ENCODE data around the gene CASP6.
A peak's percentile ranks its signal among the peaks of the same experiment; 100 is the strongest.

Gene CASP6

GRCh38 chr4:109673303-109673702 lies 29.9 kb downstream of the CASP6 start:
- Mint-ChIP-seq H3K36me3 (peaks cover 21% of the 10 kb centered on the region in 2 donors), H3K27me3 (no peaks in the 10 kb centered on the region), H3K27ac (peak overlapping the region; percentile 27), H3K4me1 (no peaks in the 10 kb centered on the region), H3K4me3 (no peak overlapping the region), H3K9me3 (peaks cover 5 to 6% of the 10 kb centered on the region in 2 donors)
- no peak for DNase-seq
- ATAC-seq (replicated peaks): no peak

GRCh38 chr4:109672169-109672930 lies 30.9 kb downstream of the CASP6 start:
- no peak for DNase-seq
- peaks cover 0 to 1% of the 10 kb centered on the region in 2 donors for H3K4me1 Mint-ChIP-seq
- no peaks in the 10 kb centered on the region for H3K27me3 Mint-ChIP-seq
- ATAC-seq (replicated peaks): no peak
- H3K27ac Mint-ChIP-seq: no peak overlapping the region
- peaks cover 5 to 6% of the 10 kb centered on the region in 2 donors for H3K9me3 Mint-ChIP-seq
- H3K36me3 Mint-ChIP-seq: peaks cover 20 to 21% of the 10 kb centered on the region in 2 donors
- H3K4me3 Mint-ChIP-seq: no peak overlapping the region

GRCh38 chr4:109671350-109671749 lies 31.9 kb downstream of the CASP6 start:
- Mint-ChIP-seq H3K27me3 (no peaks in the 10 kb centered on the region), H3K4me3 (no peak overlapping the region), H3K4me1 (peaks cover 0 to 3% of the 10 kb centered on the region in 2 donors), H3K9me3 (peaks cover 5 to 6% of the 10 kb centered on the region in 2 donors), H3K27ac (no peak overlapping the region), H3K36me3 (peaks cover 21 to 24% of the 10 kb centered on the region in 2 donors)
- DNase-seq (no peak), ATAC-seq (replicated peaks) (no peak)

- DNase-seq: no peak
- H3K27ac Mint-ChIP-seq: no peak overlapping the region
- H3K36me3 Mint-ChIP-seq: peaks cover 13 to 14% of the 10 kb centered on the region in 2 donors
- H3K4me3 Mint-ChIP-seq: no peak overlapping the region
- H3K4me1 Mint-ChIP-seq: peaks cover 0 to 5% of the 10 kb centered on the region in 2 donors
- no peaks in the 10 kb centered on the region for H3K9me3 Mint-ChIP-seq
- ATAC-seq (replicated peaks): no peak
- no peaks in the 10 kb centered on the region for H3K27me3 Mint-ChIP-seq
These were observed 37.3 kb downstream of the CASP6 start for GRCh38 chr4:109665783-109666485.

- peaks cover 0 to 5% of the 10 kb centered on the region in 2 donors for H3K4me1 Mint-ChIP-seq
- ATAC-seq (replicated peaks) (no peak), DNase-seq (no peak)
- no peak overlapping the region for H3K27ac Mint-ChIP-seq
- no peaks in the 10 kb centered on the region for H3K27me3 Mint-ChIP-seq
- peaks cover 6 to 10% of the 10 kb centered on the region in 2 donors for H3K36me3 Mint-ChIP-seq
- no peak overlapping the region for H3K4me3 Mint-ChIP-seq
- no peaks in the 10 kb centered on the region for H3K9me3 Mint-ChIP-seq
These were observed 40.5 kb downstream of the CASP6 start for GRCh38 chr4:109662771-109663170.

- H3K36me3 Mint-ChIP-seq: peaks cover 6 to 10% of the 10 kb centered on the region in 2 donors
- no peaks in the 10 kb centered on the region for H3K27me3 Mint-ChIP-seq
- no peak overlapping the region for H3K27ac Mint-ChIP-seq
- H3K4me1 Mint-ChIP-seq: peaks cover 0 to 3% of the 10 kb centered on the region in 2 donors
- no peak overlapping the region for H3K4me3 Mint-ChIP-seq
- ATAC-seq (replicated peaks) (no peak), DNase-seq (no peak)
- H3K9me3 Mint-ChIP-seq: no peaks in the 10 kb centered on the region
These were observed 41.1 kb downstream of the CASP6 start for GRCh38 chr4:109662116-109662515.

GRCh38 chr4:109658871-109659410 lies 44.3 kb downstream of the CASP6 start:
- Mint-ChIP-seq H3K4me1 (peaks cover 0 to 2% of the 10 kb centered on the region in 2 donors), H3K36me3 (peaks cover 2 to 3% of the 10 kb centered on the region in 2 donors), H3K27ac (no peak overlapping the region), H3K27me3 (no peaks in the 10 kb centered on the region), H3K9me3 (no peaks in the 10 kb centered on the region), H3K4me3 (no peak overlapping the region)
- ATAC-seq (replicated peaks) (no peak), DNase-seq (no peak)

- H3K9me3 Mint-ChIP-seq: no peaks in the 10 kb centered on the region
- ATAC-seq (replicated peaks) (no peak), DNase-seq (no peak)
- H3K4me3 Mint-ChIP-seq: no peak overlapping the region
- H3K36me3 Mint-ChIP-seq: peaks cover 0 to 2% of the 10 kb centered on the region in 2 donors
- peaks cover 0 to 2% of the 10 kb centered on the region in 2 donors for H3K4me1 Mint-ChIP-seq
- H3K27me3 Mint-ChIP-seq: no peaks in the 10 kb centered on the region
- peak overlapping the region; percentile 68 for H3K27ac Mint-ChIP-seq
These were observed 45.3 kb downstream of the CASP6 start for GRCh38 chr4:109657854-109658418.

- Mint-ChIP-seq H3K9me3 (peaks cover 0 to 6% of the 10 kb centered on the region in 2 donors), H3K4me1 (no peaks in the 10 kb centered on the region), H3K4me3 (no peak overlapping the region), H3K27ac (no peak overlapping the region), H3K27me3 (no peaks in the 10 kb centered on the region), H3K36me3 (peaks cover 9 to 13% of the 10 kb centered on the region in 2 donors)
- DNase-seq (no peak), ATAC-seq (replicated peaks) (no peak)
These were observed 47.8 kb downstream of the CASP6 start for GRCh38 chr4:109655396-109655795.

- Mint-ChIP-seq H3K4me3 (no peak overlapping the region), H3K4me1 (peaks cover 15 to 16% of the 10 kb centered on the region in 2 donors), H3K27ac (no peak overlapping the region), H3K9me3 (peaks cover 5 to 10% of the 10 kb centered on the region in 2 donors), H3K36me3 (peaks cover 13 to 19% of the 10 kb centered on the region in 2 donors), H3K27me3 (no peaks in the 10 kb centered on the region)
- ATAC-seq (replicated peaks): peak; percentile 74 to 78
- no peak for DNase-seq
These were observed 53.4 kb downstream of the CASP6 start for GRCh38 chr4:109649872-109650271.

GRCh38 chr4:109648997-109649575 lies 54.2 kb downstream of the CASP6 start:
- DNase-seq (no peak), ATAC-seq (replicated peaks) (no peak)
- H3K4me1 Mint-ChIP-seq: peaks cover 15 to 16% of the 10 kb centered on the region in 2 donors
- H3K27ac Mint-ChIP-seq: no peak overlapping the region
- peak overlapping the region in 1 of 2 donors; percentile 10 for H3K4me3 Mint-ChIP-seq
- peaks cover 5 to 10% of the 10 kb centered on the region in 2 donors for H3K9me3 Mint-ChIP-seq
- H3K27me3 Mint-ChIP-seq: no peaks in the 10 kb centered on the region
- peaks cover 13 to 19% of the 10 kb centered on the region in 2 donors for H3K36me3 Mint-ChIP-seq

GRCh38 chr4:109648266-109648996 lies 54.8 kb downstream of the CASP6 start:
- H3K36me3 Mint-ChIP-seq: peaks cover 12 to 19% of the 10 kb centered on the region in 2 donors
- no peak for DNase-seq
- H3K9me3 Mint-ChIP-seq: peaks cover 5 to 10% of the 10 kb centered on the region in 2 donors
- peak; percentile 87 to 91 for ATAC-seq (replicated peaks)
- H3K27ac Mint-ChIP-seq: peak overlapping the region; percentile 54
- peaks cover 15 to 16% of the 10 kb centered on the region in 2 donors for H3K4me1 Mint-ChIP-seq
- H3K27me3 Mint-ChIP-seq: no peaks in the 10 kb centered on the region
- peak overlapping the region in 1 of 2 donors; percentile 19 for H3K4me3 Mint-ChIP-seq

GRCh38 chr4:109645874-109646710 lies 57.2 kb downstream of the CASP6 start:
- no peak for DNase-seq
- Mint-ChIP-seq H3K4me3 (no peak overlapping the region), H3K9me3 (peaks cover 4 to 5% of the 10 kb centered on the region in 2 donors), H3K27me3 (no peaks in the 10 kb centered on the region), H3K4me1 (peaks cover 15 to 16% of the 10 kb centered on the region in 2 donors), H3K27ac (no peak overlapping the region), H3K36me3 (peaks cover 4 to 6% of the 10 kb centered on the region in 2 donors)
- no peak for ATAC-seq (replicated peaks)
